Neural cell (in vitro differentiated cells): ENCODE results near the gene HS1BP3.

ENCODE experiments used
- EP300 ChIP-seq: fragments of 450-650 bp; conservative IDR thresholded peaks from 2 replicates; pipeline ENCODE4 v1.6.1; 2014; ENCODE audit warnings: antibody characterized with exemption, mild to moderate bottlenecking, moderate library complexity; ENCODE audit not compliant: poor library complexity, severe bottlenecking
- EZH2 ChIP-seq: fragments of 200-600, 300-800 bp; shearing (Covaris generic), sonication (generic); IDR thresholded peaks from 2 replicates; pipeline ENCODE4 v1.6.1; 2014; ENCODE audit warnings: antibody characterized with exemption, low read length, borderline replicate concordance, mild to moderate bottlenecking; ENCODE audit not compliant: insufficient read depth, poor library complexity, severe bottlenecking
- POLR2AphosphoS5 ChIP-seq: IDR thresholded peaks from 2 replicates; pipeline ENCODE4 v1.6.1; 2012
- RAD21 ChIP-seq: fragments of 450-650 bp; conservative IDR thresholded peaks from 2 replicates; pipeline ENCODE4 v1.6.1; 2014; ENCODE audit warnings: antibody characterized with exemption, mild to moderate bottlenecking, moderate library complexity
- SMC3 ChIP-seq: fragments of 450-650 bp; conservative IDR thresholded peaks from 2 replicates; pipeline ENCODE4 v1.6.1; 2014; ENCODE audit warnings: antibody characterized with exemption, mild to moderate bottlenecking, moderate library complexity; ENCODE audit not compliant: poor library complexity
- TAF1 ChIP-seq: IDR thresholded peaks from 2 replicates; pipeline ENCODE4 v1.6.1; 2012; ENCODE audit warnings: low read depth
- TF ChIP-seq, protein P1 (sequence below): fragments of 450-650 bp; IDR thresholded peaks from 2 replicates; pipeline ENCODE4 v1.5.1; 2014; ENCODE audit warnings: antibody characterized with exemption, mild to moderate bottlenecking, moderate library complexity; ENCODE audit not compliant: poor library complexity, severe bottlenecking
- TF ChIP-seq, protein P2 (sequence below): IDR thresholded peaks from 2 replicates; pipeline ENCODE4 v1.6.1; 2012; ENCODE audit warnings: borderline replicate concordance

DNA sequence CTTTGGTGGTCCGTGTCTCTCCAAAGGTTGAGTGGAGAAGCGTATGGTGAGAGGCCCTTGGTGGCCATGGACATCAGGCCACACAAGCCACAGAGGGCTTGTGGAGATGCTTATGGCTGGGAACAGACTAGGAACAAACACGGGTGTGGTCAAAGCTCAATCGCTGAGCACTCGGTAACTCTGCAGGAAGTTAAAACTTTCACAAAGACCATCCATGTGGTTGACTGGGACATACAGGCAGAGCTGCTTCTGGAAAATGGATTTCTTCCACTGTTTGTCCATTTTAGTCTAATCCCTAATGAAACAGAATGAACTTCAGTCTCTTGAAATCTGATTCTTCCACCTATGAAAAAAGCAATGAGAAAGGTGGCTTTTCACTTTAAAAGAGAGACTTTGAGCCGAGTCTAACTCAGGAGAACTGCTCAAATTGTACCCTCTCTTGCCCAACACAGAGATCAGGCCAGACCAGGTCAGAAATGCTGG lies 33.7 kb upstream of the HS1BP3 start:
- TF ChIP-seq, protein P1, sequence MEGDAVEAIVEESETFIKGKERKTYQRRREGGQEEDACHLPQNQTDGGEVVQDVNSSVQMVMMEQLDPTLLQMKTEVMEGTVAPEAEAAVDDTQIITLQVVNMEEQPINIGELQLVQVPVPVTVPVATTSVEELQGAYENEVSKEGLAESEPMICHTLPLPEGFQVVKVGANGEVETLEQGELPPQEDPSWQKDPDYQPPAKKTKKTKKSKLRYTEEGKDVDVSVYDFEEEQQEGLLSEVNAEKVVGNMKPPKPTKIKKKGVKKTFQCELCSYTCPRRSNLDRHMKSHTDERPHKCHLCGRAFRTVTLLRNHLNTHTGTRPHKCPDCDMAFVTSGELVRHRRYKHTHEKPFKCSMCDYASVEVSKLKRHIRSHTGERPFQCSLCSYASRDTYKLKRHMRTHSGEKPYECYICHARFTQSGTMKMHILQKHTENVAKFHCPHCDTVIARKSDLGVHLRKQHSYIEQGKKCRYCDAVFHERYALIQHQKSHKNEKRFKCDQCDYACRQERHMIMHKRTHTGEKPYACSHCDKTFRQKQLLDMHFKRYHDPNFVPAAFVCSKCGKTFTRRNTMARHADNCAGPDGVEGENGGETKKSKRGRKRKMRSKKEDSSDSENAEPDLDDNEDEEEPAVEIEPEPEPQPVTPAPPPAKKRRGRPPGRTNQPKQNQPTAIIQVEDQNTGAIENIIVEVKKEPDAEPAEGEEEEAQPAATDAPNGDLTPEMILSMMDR, result no peak
- no peak for TF ChIP-seq EP300
- TF ChIP-seq, protein P2, sequence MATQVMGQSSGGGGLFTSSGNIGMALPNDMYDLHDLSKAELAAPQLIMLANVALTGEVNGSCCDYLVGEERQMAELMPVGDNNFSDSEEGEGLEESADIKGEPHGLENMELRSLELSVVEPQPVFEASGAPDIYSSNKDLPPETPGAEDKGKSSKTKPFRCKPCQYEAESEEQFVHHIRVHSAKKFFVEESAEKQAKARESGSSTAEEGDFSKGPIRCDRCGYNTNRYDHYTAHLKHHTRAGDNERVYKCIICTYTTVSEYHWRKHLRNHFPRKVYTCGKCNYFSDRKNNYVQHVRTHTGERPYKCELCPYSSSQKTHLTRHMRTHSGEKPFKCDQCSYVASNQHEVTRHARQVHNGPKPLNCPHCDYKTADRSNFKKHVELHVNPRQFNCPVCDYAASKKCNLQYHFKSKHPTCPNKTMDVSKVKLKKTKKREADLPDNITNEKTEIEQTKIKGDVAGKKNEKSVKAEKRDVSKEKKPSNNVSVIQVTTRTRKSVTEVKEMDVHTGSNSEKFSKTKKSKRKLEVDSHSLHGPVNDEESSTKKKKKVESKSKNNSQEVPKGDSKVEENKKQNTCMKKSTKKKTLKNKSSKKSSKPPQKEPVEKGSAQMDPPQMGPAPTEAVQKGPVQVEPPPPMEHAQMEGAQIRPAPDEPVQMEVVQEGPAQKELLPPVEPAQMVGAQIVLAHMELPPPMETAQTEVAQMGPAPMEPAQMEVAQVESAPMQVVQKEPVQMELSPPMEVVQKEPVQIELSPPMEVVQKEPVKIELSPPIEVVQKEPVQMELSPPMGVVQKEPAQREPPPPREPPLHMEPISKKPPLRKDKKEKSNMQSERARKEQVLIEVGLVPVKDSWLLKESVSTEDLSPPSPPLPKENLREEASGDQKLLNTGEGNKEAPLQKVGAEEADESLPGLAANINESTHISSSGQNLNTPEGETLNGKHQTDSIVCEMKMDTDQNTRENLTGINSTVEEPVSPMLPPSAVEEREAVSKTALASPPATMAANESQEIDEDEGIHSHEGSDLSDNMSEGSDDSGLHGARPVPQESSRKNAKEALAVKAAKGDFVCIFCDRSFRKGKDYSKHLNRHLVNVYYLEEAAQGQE, result no peak
- TF ChIP-seq SMC3, result no peak
- TF ChIP-seq EZH2, result no peak
- TF ChIP-seq POLR2AphosphoS5, result no peak
- no peak for TF ChIP-seq RAD21
- no peak for TF ChIP-seq TAF1
